Smooth muscle cell (in vitro differentiated cells): ENCODE results near the gene CELF1. TPM values are rescaled to one million over a fixed set of nuclear protein-coding genes. Genes with fewer than 3 reads are reported as not detected.

Experiments used
- DNase-seq: peaks from one replicate; lab custom pipeline; 2025; ENCODE audit not compliant: unreplicated experiment; lab: John Stamatoyannopoulos, UW
- H2AFZ ChIP-seq: fragments of 200-600 bp; sonication (generic); 2 replicates; pipeline ENCODE4 v1.6.0; 2016; ENCODE audit warnings: antibody characterized with exemption, low read depth, mild to moderate bottlenecking
- H3F3A ChIP-seq: fragments of 200-600 bp; sonication (generic); 2 replicates; pipeline ENCODE4 v1.6.0; 2017; ENCODE audit warnings: antibody characterized with exemption, low read depth
- H3K27ac ChIP-seq: fragments of 200-600 bp; sonication (generic); 2 replicates; pipeline ENCODE4 v1.5.1; 2016; ENCODE audit warnings: low read depth, mild to moderate bottlenecking
- H3K27me3 ChIP-seq: fragments of 200-600 bp; sonication (generic); 2 replicates; pipeline ENCODE4 v1.6.1; 2016; ENCODE audit warnings: low read depth, mild to moderate bottlenecking
- H3K36me3 ChIP-seq: fragments of 200-600 bp; sonication (generic); 2 replicates; pipeline ENCODE4 v1.5.1; 2016; ENCODE audit warnings: low read depth
- H3K4me1 ChIP-seq: fragments of 200-600 bp; sonication (generic); 2 replicates; pipeline ENCODE4 v1.5.1; 2016; ENCODE audit warnings: low read depth
- H3K4me2 ChIP-seq: fragments of 200-600 bp; sonication (generic); 2 replicates; pipeline ENCODE4 v1.6.0; 2016; ENCODE audit warnings: mild to moderate bottlenecking
- H3K4me3 ChIP-seq: fragments of 200-600 bp; sonication (generic); 2 replicates; pipeline ENCODE4 v1.5.1; 2016; ENCODE audit warnings: mild to moderate bottlenecking
- H3K79me2 ChIP-seq: fragments of 200-600 bp; sonication (generic); 2 replicates; pipeline ENCODE4 v1.6.0; 2016; ENCODE audit warnings: low read depth, mild to moderate bottlenecking
- H3K9ac ChIP-seq: fragments of 200-600 bp; sonication (generic); 2 replicates; pipeline ENCODE4 v1.6.0; 2016; ENCODE audit warnings: low read depth
- H3K9me3 ChIP-seq: fragments of 200-600 bp; sonication (generic); replicated peaks from 2 replicates; pipeline ENCODE4 v1.5.1; 2016; ENCODE audit warnings: low read depth
- H4K20me1 ChIP-seq: fragments of 200-600 bp; sonication (generic); 2 replicates; pipeline ENCODE4 v1.6.0; 2016; ENCODE audit warnings: low read depth
- CTCF ChIP-seq: fragments of 200-600 bp; sonication (generic); IDR thresholded peaks from 2 replicates; pipeline ENCODE4 v1.5.1; 2017; ENCODE audit warnings: borderline replicate concordance, mild to moderate bottlenecking, antibody characterized with exemption; ENCODE audit not compliant: insufficient read depth, poor library complexity, severe bottlenecking
- WGBS: methylation state at CpG from one replicate; pipeline ENCODE4 v1.1.7; 2016; ENCODE audit warnings: low lambda C conversion rate; 5-methylcytosine and 5-hydroxymethylcytosine counted together
- polyA plus RNA-seq: library from polyadenylated mRNA; unstranded; fragments of >200 nt; fragmentation: Nextera tagmentation; extraction: Ambion mirVana; gene quantifications from 2 replicates; pipeline ENCODE4 v1.2.1, GENCODE V29; 2016
- total RNA-seq: library from RNA; depleted of rRNA; stranded (reverse); fragments of >200 nt; gene quantifications from 2 replicates; pipeline ENCODE4 v1.2.3, GENCODE V29; 2014

CELF1 gene
- total and polyA plus RNA-seq, 2 experiments from 2014 or later: 42.5 to 64.8 TPM

GRCh38 chr11:47434011-47434786 lies 118.7 kb downstream of the CELF1 start:
- Histone ChIP-seq H2AFZ (no peak overlapping the region), H4K20me1 (no peaks in the 10 kb centered on the region), H3K4me3 (no peak overlapping the region), H3K36me3 (no peaks in the 10 kb centered on the region), H3K27me3 (no peaks in the 10 kb centered on the region), H3K4me2 (no peak overlapping the region), H3K4me1 (no peaks in the 10 kb centered on the region), H3K9ac (no peak overlapping the region), H3K27ac (no peak overlapping the region), H3K9me3 (no peaks in the 10 kb centered on the region), H3F3A (no peaks in the 10 kb centered on the region), H3K79me2 (no peaks in the 10 kb centered on the region)
- TF ChIP-seq CTCF: no peak
- WGBS: 95% methylated on average over 7 of the region's 7 CpGs
- no peak for DNase-seq

- Histone ChIP-seq H3F3A (no peaks in the 10 kb centered on the region), H3K79me2 (no peaks in the 10 kb centered on the region), H3K27me3 (no peaks in the 10 kb centered on the region), H3K9me3 (no peaks in the 10 kb centered on the region), H3K4me3 (no peak overlapping the region), H3K9ac (no peak overlapping the region), H3K4me1 (no peaks in the 10 kb centered on the region), H3K27ac (no peak overlapping the region), H3K36me3 (no peaks in the 10 kb centered on the region), H3K4me2 (no peak overlapping the region), H4K20me1 (no peaks in the 10 kb centered on the region), H2AFZ (no peak overlapping the region)
- DNase-seq: no peak
- no peak for TF ChIP-seq CTCF
- WGBS: 39% methylated on average over 3 of the region's 3 CpGs
Observed at GRCh38 chr11:47433157-47433556, 119.8 kb downstream of the CELF1 start.

- TF ChIP-seq CTCF: no peak
- no peaks in the 10 kb centered on the region for H3K36me3 ChIP-seq
- 91% methylated on average over 9 of the region's 9 CpGs for WGBS
- H3K4me3 ChIP-seq: no peak overlapping the region
- H3K9me3 ChIP-seq: no peaks in the 10 kb centered on the region
- H3K79me2 ChIP-seq: no peaks in the 10 kb centered on the region
- H3K27me3 ChIP-seq: no peaks in the 10 kb centered on the region
- H3F3A ChIP-seq: no peaks in the 10 kb centered on the region
- no peak overlapping the region for H3K4me2 ChIP-seq
- no peak overlapping the region for H3K9ac ChIP-seq
- H3K27ac ChIP-seq: no peak overlapping the region
- no peaks in the 10 kb centered on the region for H3K4me1 ChIP-seq
- H4K20me1 ChIP-seq: no peaks in the 10 kb centered on the region
- H2AFZ ChIP-seq: no peak overlapping the region
- no peak for DNase-seq
Observed at GRCh38 chr11:47431356-47432083, 121.4 kb downstream of the CELF1 start.
